B cell (primary cell): ENCODE results near the gene CPED1. TPM values are rescaled to one million over a fixed set of nuclear protein-coding genes. Genes with fewer than 3 reads are reported as not detected.

Source experiments
- ATAC-seq: fragments of 200-7000 bp; cut with Tn5 transposase; one replicate; pipeline ENCODE4 v1.10.0; 2021; ENCODE audit warnings: low read depth, mild to moderate bottlenecking, moderate number of reproducible peaks, moderate library complexity
- CTCF ChIA-PET: fragments of 350-600 bp; sonication (Branson Sonifier 250); formaldehyde crosslinking; loops from one replicate; lab custom pipeline; 2021; ENCODE audit warnings: antibody characterized with exemption, inconsistent platforms; lab: Charles Lee
- POLR2A ChIA-PET: fragments of 350-600 bp; sonication (Branson Sonifier 250); formaldehyde crosslinking; loops from one replicate; lab custom pipeline; 2021; ENCODE audit warnings: antibody characterized with exemption; lab: Charles Lee
- DNase-seq: peaks from one replicate; pipeline ENCODE4 v3.0.0; 2013
- H2AFZ ChIP-seq: 2 replicates; pipeline ENCODE4 v1.6.1; 2012; ENCODE audit warnings: mild to moderate bottlenecking, low read depth, low read length; ENCODE audit not compliant: insufficient read depth, poor library complexity, severe bottlenecking
- H3K27ac ChIP-seq, 2 donors: 1 replicate in 1 of 2; 2 replicates in 1 of 2; pipeline ENCODE4 v1.5.1; 2012 to 2013; ENCODE audit warnings: low read length in 2 of 2, mild to moderate bottlenecking in 2 of 2, moderate library complexity in 1 of 2
- H3K27me3 ChIP-seq, 4 experiments: fragments of 200-600 bp in 1 of 4; sonication (generic) in 1 of 4; replicated peaks in 1 of 4; 1 replicate in 2 of 4; 2 replicates in 2 of 4; pipeline versions ENCODE4 v1.6.1 to v1.7.0; 2013 to 2016; ENCODE audit warnings: low read length in 3 of 4, mild to moderate bottlenecking in 2 of 4, mixed read lengths in 1 of 4, moderate library complexity in 1 of 4; ENCODE audit not compliant: insufficient read depth in 4 of 4, control insufficient read depth in 3 of 4; ENCODE audit errors: control extremely low read depth in 1 of 4
- H3K36me3 ChIP-seq, 2 experiments: replicated peaks in 1 of 2; 1 replicate in 1 of 2; 2 replicates in 1 of 2; pipeline versions ENCODE4 v1.6.1 to v1.7.1; 2013; ENCODE audit warnings: low read length in 1 of 2; ENCODE audit not compliant: insufficient read depth in 2 of 2, control insufficient read depth in 1 of 2; ENCODE audit errors: control extremely low read depth in 1 of 2, extremely low read depth in 1 of 2
- H3K4me1 ChIP-seq, 2 donors: fragments of 200-600 bp in 1 of 2; sonication (generic) in 1 of 2; 1 replicate in 1 of 2; 2 replicates in 1 of 2; pipeline versions ENCODE4 v1.5.1 to v1.6.1; 2013 to 2017; ENCODE audit warnings: low read length in 2 of 2; ENCODE audit not compliant: control insufficient read depth in 2 of 2, insufficient read depth in 2 of 2
- H3K4me2 ChIP-seq: replicated peaks from 2 replicates; pipeline ENCODE3; 2012; ENCODE audit warnings: mild to moderate bottlenecking, low read depth, low read length; ENCODE audit not compliant: poor library complexity, severe bottlenecking
- H3K4me3 ChIP-seq, 5 experiments: fragments of 200-600 bp in 1 of 5; sonication (generic) in 1 of 5; 1 replicate in 3 of 5; 2 replicates in 2 of 5; pipeline versions ENCODE4 v1.5.1 to v1.7.0; 2011 to 2016; ENCODE audit warnings: low read length in 4 of 5, mild to moderate bottlenecking in 4 of 5, low read depth in 2 of 5, control low read depth in 1 of 5, moderate library complexity in 1 of 5; ENCODE audit not compliant: insufficient read depth in 1 of 5; ENCODE audit errors: control extremely low read depth in 1 of 5, extremely low read depth in 1 of 5
- H3K79me2 ChIP-seq: fragments of 200-600 bp; sonication (generic); one replicate; pipeline ENCODE4 v1.6.0; 2016; ENCODE audit warnings: low read length; ENCODE audit not compliant: control insufficient read depth, insufficient read depth
- H3K9ac ChIP-seq: fragments of 200-600 bp; sonication (generic); 2 replicates; pipeline ENCODE4 v1.6.1; 2017; ENCODE audit warnings: mild to moderate bottlenecking, low read length, moderate library complexity
- H3K9me3 ChIP-seq, 3 donors: one replicate each; pipeline versions ENCODE4 v1.6.1 to v1.7.1; 2013; ENCODE audit warnings: low read length in 2 of 3; ENCODE audit not compliant: control insufficient read depth in 2 of 3, insufficient read depth in 1 of 3; ENCODE audit errors: control extremely low read depth in 1 of 3
- H4K20me1 ChIP-seq: 2 replicates; pipeline ENCODE4 v1.6.0; 2012; ENCODE audit warnings: mild to moderate bottlenecking, low read length; ENCODE audit not compliant: insufficient read depth, control insufficient read depth, poor library complexity, severe bottlenecking
- H3K27ac Mint-ChIP-seq: one replicate; pipeline ENCODE4 v1.8.0; 2021; ENCODE audit warnings: mixed read lengths
- H3K27me3 Mint-ChIP-seq: one replicate; pipeline ENCODE4 v1.8.0; 2021; ENCODE audit warnings: mixed read lengths
- H3K4me1 Mint-ChIP-seq: one replicate; pipeline ENCODE4 v1.8.0; 2021; ENCODE audit warnings: mixed read lengths
- H3K4me3 Mint-ChIP-seq: one replicate; pipeline ENCODE4 v1.8.0; 2021; ENCODE audit warnings: mixed read lengths
- H3K9me3 Mint-ChIP-seq: one replicate; pipeline ENCODE4 v1.8.0; 2022; ENCODE audit warnings: mixed read lengths; ENCODE audit not compliant: insufficient read depth
- EZH2 ChIP-seq: IDR thresholded peaks from 2 replicates; pipeline ENCODE4 v1.6.1; 2012; ENCODE audit warnings: borderline replicate concordance, low read depth, mild to moderate bottlenecking, moderate library complexity, low read length; ENCODE audit not compliant: insufficient read depth, poor library complexity, severe bottlenecking
- WGBS: methylation state at CpG from one replicate; pipeline ENCODE4 v1.1.5; 2013; ENCODE audit warnings: missing lambda C conversion rate; ENCODE audit not compliant: insufficient coverage; 5-methylcytosine and 5-hydroxymethylcytosine counted together
- intact Hi-C: fragments of 100-400 bp; cut with micrococcal nuclease; formaldehyde crosslinking; loops from one replicate; pipeline ENCODE4 v1.10.0; 2022
- polyA plus RNA-seq: library from polyadenylated mRNA; depleted of rRNA; stranded (reverse); fragments of >200 nt; gene quantifications from 2 replicates; pipeline ENCODE4 v1.2.3, GENCODE V29; 2012
- total RNA-seq, 2 donors: library from RNA; stranded (reverse); fragments of 120-200 nt in 1 of 2; gene quantifications; 1 replicate in 1 of 2; 2 replicates in 1 of 2; pipeline versions ENCODE4 v1.2.3 to v1.2.4, GENCODE V29; 2013 to 2022
- TF ChIP-seq, protein P1 (sequence below): fragments of 200-600 bp; IDR thresholded peaks from one replicate; pipeline ENCODE4 v1.8.0; 2022; ENCODE audit warnings: antibody characterized with exemption, mild to moderate bottlenecking

CPED1 gene
- total and polyA plus RNA-seq, 2 donors (not counting 1 experiment from before 2014, with no cell fraction given): 0.44 to 3.8 TPM

DNA sequence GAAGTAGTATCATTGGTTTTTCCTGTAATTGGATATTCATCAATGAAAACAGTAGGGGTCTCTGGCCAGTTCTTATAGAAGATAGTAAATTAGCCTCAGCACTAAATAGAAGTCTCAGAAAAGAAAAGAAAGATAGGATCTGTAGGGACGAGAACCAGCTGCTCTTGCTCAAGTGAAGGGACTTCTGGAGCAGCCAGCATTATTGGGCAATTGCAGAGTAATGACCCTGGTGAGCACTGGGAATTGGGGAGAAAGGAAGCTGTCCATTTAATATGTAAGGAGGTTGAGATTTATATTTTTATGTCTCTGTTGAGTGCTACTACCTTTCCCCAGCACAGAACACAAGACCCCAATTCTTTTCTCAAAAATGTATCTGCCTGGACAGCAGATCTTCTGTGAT lies 279.1 kb downstream of the CPED1 start:
- Histone ChIP-seq H3K36me3 (no peaks in the 10 kb centered on the region), H2AFZ (no peak overlapping the region), H3K4me1 (no peaks in the 10 kb centered on the region), H3K79me2 (no peaks in the 10 kb centered on the region), H3K4me3 (no peak overlapping the region), H3K27ac (no peak overlapping the region), H4K20me1 (no peaks in the 10 kb centered on the region), H3K27me3 (no peaks in the 10 kb centered on the region), H3K4me2 (no peak overlapping the region), H3K9ac (no peak overlapping the region), H3K9me3 (no peaks in the 10 kb centered on the region)
- ChIA-PET CTCF (no interaction called here), POLR2A (no interaction called here)
- DNase-seq: no peak
- no peak for TF ChIP-seq EZH2
- TF ChIP-seq, protein P1, sequence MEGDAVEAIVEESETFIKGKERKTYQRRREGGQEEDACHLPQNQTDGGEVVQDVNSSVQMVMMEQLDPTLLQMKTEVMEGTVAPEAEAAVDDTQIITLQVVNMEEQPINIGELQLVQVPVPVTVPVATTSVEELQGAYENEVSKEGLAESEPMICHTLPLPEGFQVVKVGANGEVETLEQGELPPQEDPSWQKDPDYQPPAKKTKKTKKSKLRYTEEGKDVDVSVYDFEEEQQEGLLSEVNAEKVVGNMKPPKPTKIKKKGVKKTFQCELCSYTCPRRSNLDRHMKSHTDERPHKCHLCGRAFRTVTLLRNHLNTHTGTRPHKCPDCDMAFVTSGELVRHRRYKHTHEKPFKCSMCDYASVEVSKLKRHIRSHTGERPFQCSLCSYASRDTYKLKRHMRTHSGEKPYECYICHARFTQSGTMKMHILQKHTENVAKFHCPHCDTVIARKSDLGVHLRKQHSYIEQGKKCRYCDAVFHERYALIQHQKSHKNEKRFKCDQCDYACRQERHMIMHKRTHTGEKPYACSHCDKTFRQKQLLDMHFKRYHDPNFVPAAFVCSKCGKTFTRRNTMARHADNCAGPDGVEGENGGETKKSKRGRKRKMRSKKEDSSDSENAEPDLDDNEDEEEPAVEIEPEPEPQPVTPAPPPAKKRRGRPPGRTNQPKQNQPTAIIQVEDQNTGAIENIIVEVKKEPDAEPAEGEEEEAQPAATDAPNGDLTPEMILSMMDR: no peak
- Mint-ChIP-seq H3K9me3 (no peaks in the 10 kb centered on the region), H3K27me3 (no peaks in the 10 kb centered on the region), H3K27ac (no peak overlapping the region), H3K4me1 (peaks cover 14% of the 10 kb centered on the region), H3K4me3 (no peak overlapping the region)
- ATAC-seq: no peak
- intact Hi-C loops: loop anchor here (2.0 kb wide), 2 partner anchors 13 kb away; no protein-coding TSS in a partner anchor
- 91% methylated on average over 1 of the region's 1 CpG for WGBS

DNA sequence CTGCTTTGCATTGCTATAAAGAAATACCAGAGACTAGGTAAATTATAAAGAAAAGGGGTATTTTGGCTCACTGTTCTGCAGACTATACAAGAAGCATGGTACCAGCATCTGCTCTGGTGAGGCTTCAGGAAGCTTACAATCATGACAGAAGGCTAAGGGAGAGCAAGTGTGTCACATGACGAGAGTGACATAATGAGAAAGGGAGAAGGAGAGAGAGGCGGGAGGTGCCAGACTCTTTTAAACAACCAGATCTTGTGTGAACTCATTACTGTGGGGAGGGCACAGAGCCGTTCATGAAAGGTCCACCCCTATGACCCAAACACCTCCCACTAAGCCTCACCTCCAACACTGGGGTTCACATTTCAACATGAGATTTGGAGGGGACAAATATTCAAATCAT lies 281.3 kb downstream of the CPED1 start:
- Mint-ChIP-seq H3K4me3 (no peak overlapping the region), H3K4me1 (peaks cover 26% of the 10 kb centered on the region), H3K27me3 (no peaks in the 10 kb centered on the region), H3K9me3 (no peaks in the 10 kb centered on the region), H3K27ac (no peak overlapping the region)
- ChIA-PET CTCF (no interaction called here), POLR2A (no interaction called here)
- H4K20me1 ChIP-seq: no peaks in the 10 kb centered on the region
- H3K4me3 ChIP-seq: no peak overlapping the region
- no peaks in the 10 kb centered on the region for H3K27me3 ChIP-seq
- H3K9ac ChIP-seq: no peak overlapping the region
- intact Hi-C loops: loop anchor here (2.0 to 5.0 kb wide), 2 partner anchors 15 to 32 kb away; no protein-coding TSS in a partner anchor
- no peaks in the 10 kb centered on the region for H3K9me3 ChIP-seq
- no peak overlapping the region for H3K27ac ChIP-seq
- no peaks in the 10 kb centered on the region for H3K79me2 ChIP-seq
- DNase-seq (no peak), ATAC-seq (no peak)
- peaks cover 0 to 5% of the 10 kb centered on the region in 2 donors for H3K4me1 ChIP-seq
- TF ChIP-seq, protein P1: no peak
- no peak for TF ChIP-seq EZH2
- WGBS: no CpG with 5 or more reads among the region's 3 CpGs
- no peak overlapping the region for H3K4me2 ChIP-seq
- H2AFZ ChIP-seq: no peak overlapping the region
- H3K36me3 ChIP-seq: no peaks in the 10 kb centered on the region
